ENCODE measurements around the gene CHAF1A.

The CHAF1A gene

GRCh38 chr19:4483385-4483784 lies 80.9 kb downstream of the CHAF1A start:
- TF ChIP-seq TAF1 (IDR thresholded peaks at IDR 0.05; ENCODE audit: borderline replicate concordance, insufficient read depth, low read length) (no peak), FOXP2 (optimal IDR thresholded peaks at IDR 0.05; ENCODE audit: borderline replicate concordance, extremely low read depth, extremely low read length, insufficient read depth) (no peak), SIN3A (IDR thresholded peaks at IDR 0.05; ENCODE audit: borderline replicate concordance, insufficient read depth, low read length) (no peak), POLR2AphosphoS5 (IDR thresholded peaks at IDR 0.05; ENCODE audit: low read depth, low read length) (no peak), REST (IDR thresholded peaks at IDR 0.05; ENCODE audit: insufficient read depth in 1 of 2, low read depth in 2 of 2, low read length in 2 of 2) (no peak)

- TF ChIP-seq FOXP2 (optimal IDR thresholded peaks at IDR 0.05; ENCODE audit: borderline replicate concordance, extremely low read depth, extremely low read length, insufficient read depth) (no peak), REST (IDR thresholded peaks at IDR 0.05; ENCODE audit: insufficient read depth in 1 of 2, low read depth in 2 of 2, low read length in 2 of 2) (no peak), SIN3A (IDR thresholded peaks at IDR 0.05; ENCODE audit: borderline replicate concordance, insufficient read depth, low read length) (no peak), TAF1 (IDR thresholded peaks at IDR 0.05; ENCODE audit: borderline replicate concordance, insufficient read depth, low read length) (no peak), POLR2AphosphoS5 (IDR thresholded peaks at IDR 0.05; ENCODE audit: low read depth, low read length) (no peak)
Measured at GRCh38 chr19:4487572-4487971, 85.1 kb downstream of the CHAF1A start.

GRCh38 chr19:4488496-4488895 lies 86.1 kb downstream of the CHAF1A start:
- no peak for TF ChIP-seq TAF1 (IDR thresholded peaks at IDR 0.05; ENCODE audit: borderline replicate concordance, insufficient read depth, low read length)

GRCh38 chr19:4491446-4491845 lies 89.0 kb downstream of the CHAF1A start:
- no peak for TF ChIP-seq TAF1 (IDR thresholded peaks at IDR 0.05; ENCODE audit: borderline replicate concordance, insufficient read depth, low read length)
- TF ChIP-seq SIN3A (IDR thresholded peaks at IDR 0.05; ENCODE audit: borderline replicate concordance, insufficient read depth, low read length) = no peak
- TF ChIP-seq POLR2AphosphoS5 (IDR thresholded peaks at IDR 0.05; ENCODE audit: low read depth, low read length) = no peak
- TF ChIP-seq FOXP2 (optimal IDR thresholded peaks at IDR 0.05; ENCODE audit: borderline replicate concordance, extremely low read depth, extremely low read length, insufficient read depth) = no peak
- TF ChIP-seq REST (IDR thresholded peaks at IDR 0.05; ENCODE audit: insufficient read depth in 1 of 2, low read depth in 2 of 2, low read length in 2 of 2) = no peak

- TF ChIP-seq REST (IDR thresholded peaks at IDR 0.05; ENCODE audit: insufficient read depth in 1 of 2, low read depth in 2 of 2, low read length in 2 of 2) (no peak), FOXP2 (optimal IDR thresholded peaks at IDR 0.05; ENCODE audit: borderline replicate concordance, extremely low read depth, extremely low read length, insufficient read depth) (no peak), TAF1 (IDR thresholded peaks at IDR 0.05; ENCODE audit: borderline replicate concordance, insufficient read depth, low read length) (no peak), POLR2AphosphoS5 (IDR thresholded peaks at IDR 0.05; ENCODE audit: low read depth, low read length) (no peak), SIN3A (IDR thresholded peaks at IDR 0.05; ENCODE audit: borderline replicate concordance, insufficient read depth, low read length) (no peak)
Measured at GRCh38 chr19:4492337-4493103, 90.1 kb downstream of the CHAF1A start.

Measured in PFSK-1 (cell line).